Activated B cell treated with CpG ODN at 0.5 μM for 24 hours (primary cell): Measurements from ENCODE around the gene BSND. TPM values are rescaled to one million over a fixed set of nuclear protein-coding genes. Genes with fewer than 3 reads are reported as not detected.

Experiments used
- ATAC-seq: fragments of 200-7000 bp; cut with Tn5 transposase; one replicate; pipeline ENCODE4 v1.10.0; 2021; ENCODE audit warnings: low read depth, mild to moderate bottlenecking, moderate library complexity
- CTCF ChIA-PET: fragments of 350-600 bp; sonication (Branson Sonifier 250); formaldehyde crosslinking; loops from one replicate; lab custom pipeline; 2021; ENCODE audit warnings: antibody characterized with exemption; lab: Charles Lee
- POLR2A ChIA-PET: fragments of 350-600 bp; sonication (Branson Sonifier 250); formaldehyde crosslinking; loops from one replicate; lab custom pipeline; 2021; ENCODE audit warnings: antibody characterized with exemption; lab: Charles Lee
- DNase-seq: peaks from one replicate; pipeline ENCODE4 v3.0.0; 2022
- H3K27ac Mint-ChIP-seq: one replicate; pipeline ENCODE4 v1.8.0; 2020; ENCODE audit warnings: mixed read lengths
- H3K27me3 Mint-ChIP-seq: one replicate; pipeline ENCODE4 v1.8.0; 2021; ENCODE audit warnings: mixed read lengths
- H3K36me3 Mint-ChIP-seq: one replicate; pipeline ENCODE4 v1.8.0; 2021; ENCODE audit warnings: low read depth, mixed read lengths
- H3K4me1 Mint-ChIP-seq: one replicate; pipeline ENCODE4 v1.8.0; 2021; ENCODE audit warnings: mixed read lengths
- H3K4me3 Mint-ChIP-seq: one replicate; pipeline ENCODE4 v1.8.0; 2020; ENCODE audit warnings: mild to moderate bottlenecking, mixed read lengths
- H3K9me3 Mint-ChIP-seq: one replicate; pipeline ENCODE4 v1.8.0; 2020; ENCODE audit warnings: mixed read lengths
- intact Hi-C: fragments of 100-400 bp; cut with micrococcal nuclease; formaldehyde crosslinking; loops from one replicate; pipeline ENCODE4 v1.15.1; 2024
- total RNA-seq: library from RNA; stranded (reverse); gene quantifications from 2 replicates; pipeline ENCODE4 v1.2.3, GENCODE V29; 2022
- TF ChIP-seq, protein P1 (sequence below): fragments of 200-600 bp; IDR thresholded peaks from one replicate; pipeline ENCODE4 v1.8.0; 2022; ENCODE audit warnings: antibody characterized with exemption, mild to moderate bottlenecking

BSND gene
- total RNA-seq, 1 donor from 2014 or later: not detected

DNA sequence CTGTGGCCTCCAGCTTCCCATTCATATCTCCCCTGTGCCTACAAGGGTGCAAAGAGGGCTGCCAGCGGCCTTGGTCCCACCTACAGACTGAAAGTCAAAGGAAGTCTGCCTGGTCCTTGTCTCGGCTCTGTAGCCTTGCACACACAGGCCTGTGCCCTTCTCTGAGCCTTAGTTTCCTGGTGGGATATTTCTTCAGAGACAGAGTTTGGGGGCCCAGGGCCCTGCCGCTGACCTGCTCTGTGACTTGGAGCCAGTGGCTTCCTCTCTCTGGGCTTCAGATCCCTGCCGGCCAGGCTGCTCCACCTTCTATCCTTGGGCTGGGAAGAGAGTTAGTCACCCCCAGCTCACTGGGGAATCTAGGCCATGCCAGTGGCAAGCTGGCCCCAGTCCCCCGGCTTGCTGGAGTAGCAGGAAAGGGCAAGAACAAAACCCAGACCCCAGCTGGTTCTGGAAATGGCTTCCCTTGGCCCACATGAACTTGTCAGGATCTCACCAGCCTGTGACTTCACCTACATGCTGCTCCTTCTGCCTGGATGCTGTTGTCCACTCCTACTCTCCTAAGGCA is 19.3 kb upstream of the BSND start:
- ChIA-PET POLR2A (no interaction called here), CTCF (no interaction called here)
- Mint-ChIP-seq H3K4me3 (no peak overlapping the region), H3K36me3 (no peaks in the 10 kb centered on the region), H3K27me3 (peaks cover 28% of the 10 kb centered on the region), H3K4me1 (no peaks in the 10 kb centered on the region), H3K27ac (no peak overlapping the region), H3K9me3 (no peaks in the 10 kb centered on the region)
- ATAC-seq (no peak), DNase-seq (no peak)
- intact Hi-C loops: no loop called here
- TF ChIP-seq, protein P1, sequence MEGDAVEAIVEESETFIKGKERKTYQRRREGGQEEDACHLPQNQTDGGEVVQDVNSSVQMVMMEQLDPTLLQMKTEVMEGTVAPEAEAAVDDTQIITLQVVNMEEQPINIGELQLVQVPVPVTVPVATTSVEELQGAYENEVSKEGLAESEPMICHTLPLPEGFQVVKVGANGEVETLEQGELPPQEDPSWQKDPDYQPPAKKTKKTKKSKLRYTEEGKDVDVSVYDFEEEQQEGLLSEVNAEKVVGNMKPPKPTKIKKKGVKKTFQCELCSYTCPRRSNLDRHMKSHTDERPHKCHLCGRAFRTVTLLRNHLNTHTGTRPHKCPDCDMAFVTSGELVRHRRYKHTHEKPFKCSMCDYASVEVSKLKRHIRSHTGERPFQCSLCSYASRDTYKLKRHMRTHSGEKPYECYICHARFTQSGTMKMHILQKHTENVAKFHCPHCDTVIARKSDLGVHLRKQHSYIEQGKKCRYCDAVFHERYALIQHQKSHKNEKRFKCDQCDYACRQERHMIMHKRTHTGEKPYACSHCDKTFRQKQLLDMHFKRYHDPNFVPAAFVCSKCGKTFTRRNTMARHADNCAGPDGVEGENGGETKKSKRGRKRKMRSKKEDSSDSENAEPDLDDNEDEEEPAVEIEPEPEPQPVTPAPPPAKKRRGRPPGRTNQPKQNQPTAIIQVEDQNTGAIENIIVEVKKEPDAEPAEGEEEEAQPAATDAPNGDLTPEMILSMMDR: no peak

DNA sequence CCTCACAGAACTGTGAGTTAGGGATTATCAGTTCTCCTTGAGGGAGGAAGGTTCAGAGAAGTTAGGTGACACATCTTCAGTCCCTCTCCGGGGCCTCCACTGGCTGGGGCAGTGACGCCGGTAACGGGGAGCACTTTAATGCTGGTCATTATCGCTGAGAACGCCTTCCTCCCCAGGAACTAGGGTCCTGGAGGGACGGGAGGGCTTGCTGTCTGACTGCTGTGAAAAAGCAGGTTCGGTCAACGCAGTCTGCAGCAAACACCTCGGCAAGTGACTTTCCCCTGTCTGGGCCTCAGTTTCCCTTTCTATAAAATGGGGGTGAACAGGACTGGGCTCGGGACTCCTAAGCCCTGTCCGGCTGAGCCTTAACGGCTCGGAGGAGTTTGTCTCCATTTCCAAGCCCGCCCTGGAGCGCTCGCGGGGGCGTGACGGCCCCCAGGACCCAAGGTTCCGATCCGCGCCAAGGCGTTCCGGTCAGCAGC is 18.6 kb upstream of the BSND start:
- no peaks in the 10 kb centered on the region for H3K4me1 Mint-ChIP-seq
- H3K4me3 Mint-ChIP-seq: no peak overlapping the region
- intact Hi-C loops: no loop called here
- H3K27me3 Mint-ChIP-seq: peaks cover 27% of the 10 kb centered on the region
- ATAC-seq (no peak), DNase-seq (no peak)
- H3K9me3 Mint-ChIP-seq: no peaks in the 10 kb centered on the region
- H3K27ac Mint-ChIP-seq: no peak overlapping the region
- POLR2A ChIA-PET: no interaction called here
- CTCF ChIA-PET: no interaction called here
- TF ChIP-seq, protein P1: no peak
- H3K36me3 Mint-ChIP-seq: no peaks in the 10 kb centered on the region

DNA sequence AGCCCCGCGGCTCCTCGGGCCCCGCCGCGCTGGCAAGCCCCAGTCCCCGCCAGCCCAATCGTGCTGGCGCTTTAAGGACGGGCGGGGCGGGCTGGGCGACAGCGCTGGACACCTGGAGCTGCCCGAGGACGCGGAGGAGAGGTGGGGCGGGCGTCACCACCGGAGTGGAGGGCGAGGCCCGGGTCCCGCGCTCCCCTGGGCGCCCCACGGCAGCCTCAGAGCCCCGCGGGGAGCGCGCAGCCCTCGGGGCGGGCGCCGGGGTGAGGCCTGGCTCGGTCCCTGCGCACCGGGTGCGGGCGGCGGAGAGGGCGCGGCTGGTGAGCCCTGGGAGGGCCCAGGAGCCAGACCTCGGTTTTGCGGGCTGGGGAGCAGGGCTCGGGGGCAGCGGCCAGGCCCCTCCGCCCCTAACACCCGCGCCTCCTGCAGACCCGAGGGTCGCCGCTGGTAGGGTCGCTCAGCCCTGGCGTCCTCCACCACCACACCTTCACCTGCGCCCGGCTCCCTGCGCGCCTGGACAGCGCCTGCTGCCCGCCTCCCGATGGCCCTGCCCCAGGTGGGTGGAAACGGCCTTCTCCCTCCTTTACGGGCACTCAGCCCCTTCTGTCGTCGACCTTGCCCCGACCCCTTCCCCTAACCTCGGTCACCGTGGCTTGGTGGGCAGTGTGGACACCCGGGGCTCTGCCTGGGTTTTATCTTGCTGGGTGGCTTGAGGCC is 18.0 kb upstream of the BSND start, which contains the start of gene TMEM61:
Gene TMEM61, plus strand, starts transcription at position 101 of the 714 bp plus-strand sequence. Its CDS starts 438 bp downstream, at position 539.
- peaks cover 25% of the 10 kb centered on the region for H3K27me3 Mint-ChIP-seq
- no peaks in the 10 kb centered on the region for H3K36me3 Mint-ChIP-seq
- no peak for DNase-seq
- H3K27ac Mint-ChIP-seq: no peak within 1 kb of the TSS
- no peak within 1 kb of the TSS for H3K4me3 Mint-ChIP-seq
- H3K9me3 Mint-ChIP-seq: no peaks in the 10 kb centered on the region
- TF ChIP-seq, protein P1: no peak
- ATAC-seq: no peak
- intact Hi-C loops: no loop called here
- no peaks in the 10 kb centered on the region for H3K4me1 Mint-ChIP-seq
- POLR2A ChIA-PET: no interaction called here
- CTCF ChIA-PET: no interaction called here

DNA sequence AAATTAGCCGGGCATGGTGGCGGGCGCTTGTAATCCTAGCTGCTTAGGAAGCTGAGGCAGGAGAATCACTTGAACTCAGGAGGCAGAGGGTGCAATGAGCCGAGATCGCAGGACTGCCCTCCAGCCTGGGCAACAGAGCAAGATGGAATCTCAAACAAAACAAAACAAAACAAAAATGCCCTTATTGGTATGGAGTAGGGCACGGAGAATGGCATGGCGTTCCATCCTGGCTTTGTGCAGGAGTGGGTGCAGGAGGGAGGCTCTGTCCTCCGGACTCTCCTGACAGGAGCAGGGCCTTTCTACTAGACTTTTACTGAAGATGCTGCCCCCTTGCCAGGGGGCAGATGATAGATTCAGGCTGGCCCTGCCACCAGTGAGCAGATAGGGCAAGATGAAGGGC is 17.3 kb upstream of the BSND start:
- ChIA-PET POLR2A (no interaction called here), CTCF (no interaction called here)
- DNase-seq (no peak), ATAC-seq (no peak)
- Mint-ChIP-seq H3K4me1 (no peaks in the 10 kb centered on the region), H3K27me3 (peaks cover 25% of the 10 kb centered on the region), H3K4me3 (no peak overlapping the region), H3K9me3 (no peaks in the 10 kb centered on the region), H3K27ac (no peak overlapping the region), H3K36me3 (no peaks in the 10 kb centered on the region)
- intact Hi-C loops: no loop called here
- TF ChIP-seq, protein P1: no peak

DNA sequence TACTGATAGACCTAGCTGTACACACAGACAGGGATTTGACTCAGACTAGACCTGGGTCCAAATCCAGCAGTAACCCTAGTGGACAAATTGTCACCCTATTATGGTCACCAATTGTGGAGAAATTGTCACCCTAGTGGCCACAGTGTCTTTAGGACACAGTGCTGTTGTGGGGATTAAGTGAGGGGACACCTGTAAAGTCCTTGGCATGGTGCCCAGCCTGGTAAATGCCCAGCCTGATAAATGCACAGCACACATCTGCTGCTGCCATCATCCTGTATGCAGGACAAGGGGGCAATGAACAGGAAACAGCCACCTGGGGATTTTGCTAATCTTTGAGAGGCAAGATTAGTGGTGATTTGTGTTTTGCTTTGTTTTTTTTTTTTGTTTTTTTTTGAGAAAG is 16.0 kb upstream of the BSND start:
- no peak overlapping the region for H3K27ac Mint-ChIP-seq
- CTCF ChIA-PET: no interaction called here
- POLR2A ChIA-PET: no interaction called here
- no peaks in the 10 kb centered on the region for H3K9me3 Mint-ChIP-seq
- H3K27me3 Mint-ChIP-seq: peaks cover 25% of the 10 kb centered on the region
- H3K36me3 Mint-ChIP-seq: no peaks in the 10 kb centered on the region
- intact Hi-C loops: no loop called here
- ATAC-seq: no peak
- H3K4me1 Mint-ChIP-seq: no peaks in the 10 kb centered on the region
- TF ChIP-seq, protein P1: no peak
- DNase-seq: peak; percentile 3
- H3K4me3 Mint-ChIP-seq: no peak overlapping the region
